Activated CD8-positive, alpha-beta memory T cell treated with anti-CD3 and anti-CD28 coated beads, Interleukin-2, amount 10 ng/mL, durations not matched to agents 7 days and 5 days (primary cell): ENCODE measurements around the gene TRAK2. TPM values are rescaled to one million over a fixed set of nuclear protein-coding genes. Genes with fewer than 3 reads are reported as not detected.

Experiments used
- ATAC-seq: fragments of 150-1000 bp; cut with Tn5 transposase; one replicate; pipeline ENCODE4 v1.10.0; 2021; ENCODE audit warnings: moderate library complexity
- CTCF ChIA-PET: fragments of 350-600 bp; sonication (Branson Sonifier 250); formaldehyde crosslinking; loops from one replicate; lab custom pipeline; 2021; ENCODE audit warnings: antibody characterized with exemption; lab: Charles Lee
- DNase-seq: peaks from one replicate; pipeline ENCODE4 v3.0.0-alpha.2; 2020
- H3K27ac Mint-ChIP-seq: one replicate; pipeline ENCODE4 v1.8.0; 2021; ENCODE audit warnings: mild to moderate bottlenecking, mixed read lengths
- H3K27me3 Mint-ChIP-seq: one replicate; pipeline ENCODE4 v1.8.0; 2021; ENCODE audit warnings: mixed read lengths
- H3K36me3 Mint-ChIP-seq: one replicate; pipeline ENCODE4 v1.8.0; 2021; ENCODE audit warnings: mild to moderate bottlenecking, mixed read lengths
- H3K4me1 Mint-ChIP-seq: one replicate; pipeline ENCODE4 v1.8.0; 2021; ENCODE audit warnings: mixed read lengths
- H3K4me3 Mint-ChIP-seq: one replicate; pipeline ENCODE4 v1.8.0; 2021; ENCODE audit warnings: mild to moderate bottlenecking, moderate library complexity, mixed read lengths
- H3K9me3 Mint-ChIP-seq: one replicate; pipeline ENCODE4 v1.8.0; 2022; ENCODE audit warnings: low read depth, mixed read lengths
- total RNA-seq, 2 experiments: library from RNA; stranded (reverse); gene quantifications; one replicate each; pipeline ENCODE4 v1.2.3, GENCODE V29; 2021

Gene TRAK2
- total RNA-seq, 2 experiments from 2014 or later = 39.8 to 42.7 TPM

DNA sequence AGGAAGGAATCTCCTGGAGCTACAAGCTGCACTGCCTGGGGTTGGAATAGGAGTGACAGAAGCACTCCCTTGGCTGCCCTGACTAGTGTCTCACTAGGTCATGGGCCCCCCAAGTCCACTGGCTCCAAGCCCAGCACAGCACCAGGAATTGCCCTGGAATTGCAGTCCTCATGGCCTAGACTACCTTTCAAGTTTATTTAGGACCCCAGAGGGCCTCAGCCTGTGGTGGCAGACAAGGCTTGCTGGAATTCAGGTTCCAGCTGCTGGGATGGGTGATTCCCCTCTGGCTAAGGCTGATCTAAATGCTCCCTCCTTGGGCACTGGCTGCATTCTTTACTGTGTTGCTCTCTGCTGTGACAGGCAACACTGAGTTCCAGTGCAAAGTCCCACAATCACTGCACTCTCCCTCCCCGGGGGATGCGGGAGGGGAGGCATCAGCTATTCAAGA, 14.3 kb upstream of the TRAK2 start:
- ATAC-seq (no peak), DNase-seq (no peak)
- Mint-ChIP-seq H3K4me3 (no peak overlapping the region), H3K4me1 (peaks cover 4% of the 10 kb centered on the region), H3K9me3 (no peaks in the 10 kb centered on the region), H3K36me3 (peaks cover 36% of the 10 kb centered on the region), H3K27ac (no peak overlapping the region), H3K27me3 (no peaks in the 10 kb centered on the region)
- CTCF ChIA-PET = no interaction called here

- DNase-seq = no peak
- CTCF ChIA-PET = interaction anchor here (0.6 kb wide), 1 partner anchor 1751 kb away, joined by 4 read pairs; no protein-coding TSS in a partner anchor
- Mint-ChIP-seq H3K4me3 (no peak overlapping the region), H3K27ac (no peak overlapping the region), H3K36me3 (peaks cover 38% of the 10 kb centered on the region), H3K27me3 (no peaks in the 10 kb centered on the region), H3K9me3 (no peaks in the 10 kb centered on the region), H3K4me1 (peaks cover 4% of the 10 kb centered on the region)
- no peak for ATAC-seq
Observed at GRCh38 chr2:201464547-201464946, 13.3 kb upstream of the TRAK2 start.

- CTCF ChIA-PET = no interaction called here
- no peaks in the 10 kb centered on the region for H3K27me3 Mint-ChIP-seq
- H3K4me1 Mint-ChIP-seq = no peaks in the 10 kb centered on the region
- no peaks in the 10 kb centered on the region for H3K9me3 Mint-ChIP-seq
- ATAC-seq (no peak), DNase-seq (no peak)
- H3K27ac Mint-ChIP-seq = no peak overlapping the region
- no peak overlapping the region for H3K4me3 Mint-ChIP-seq
- H3K36me3 Mint-ChIP-seq = peaks cover 37% of the 10 kb centered on the region
Observed at GRCh38 chr2:201460532-201460931, 9.3 kb upstream of the TRAK2 start.

- H3K9me3 Mint-ChIP-seq = no peaks in the 10 kb centered on the region
- CTCF ChIA-PET = no interaction called here
Observed at GRCh38 chr2:201458381-201458780, 7.1 kb upstream of the TRAK2 start.

GRCh38 chr2:201452922-201453643, 1.8 kb upstream of the TRAK2 start:
- no peaks in the 10 kb centered on the region for H3K9me3 Mint-ChIP-seq
- CTCF ChIA-PET = interaction anchor here (0.6 to 2.8 kb wide), 7 partner anchors 13 to 307 kb away, joined by 3 to 12 read pairs (median 4); no protein-coding TSS in a partner anchor
- DNase-seq (no peak), ATAC-seq (no peak)
- H3K4me3 Mint-ChIP-seq = no peak overlapping the region
- H3K27ac Mint-ChIP-seq = no peak overlapping the region
- H3K4me1 Mint-ChIP-seq = peaks cover 32% of the 10 kb centered on the region
- peaks cover 15% of the 10 kb centered on the region for H3K36me3 Mint-ChIP-seq
- H3K27me3 Mint-ChIP-seq = no peaks in the 10 kb centered on the region

More at GRCh38 chr2:201458381-201458780, 7.1 kb upstream of the TRAK2 start:
- Mint-ChIP-seq H3K4me3 (no peak overlapping the region), H3K27ac (no peak overlapping the region), H3K36me3 (peaks cover 27% of the 10 kb centered on the region), H3K27me3 (no peaks in the 10 kb centered on the region), H3K4me1 (no peaks in the 10 kb centered on the region)
- no peak for DNase-seq
- no peak for ATAC-seq

- Mint-ChIP-seq H3K27ac (peak overlapping the region; percentile 75), H3K4me1 (peaks cover 40% of the 10 kb centered on the region), H3K27me3 (no peaks in the 10 kb centered on the region), H3K36me3 (peaks cover 15% of the 10 kb centered on the region), H3K9me3 (no peaks in the 10 kb centered on the region), H3K4me3 (peak overlapping the region; percentile 99)
- CTCF ChIA-PET = interaction anchor here (0.6 to 2.8 kb wide), 11 partner anchors 13 to 1119 kb away, joined by 3 to 12 read pairs (median 3); no protein-coding TSS in a partner anchor
- DNase-seq = no peak
- no peak for ATAC-seq
Observed at GRCh38 chr2:201452058-201452921, 1.0 kb upstream of the TRAK2 start.

GRCh38 chr2:201450954-201451291, 335 bp downstream of the TRAK2 start:
- CTCF ChIA-PET = interaction anchor here (0.7 to 2.8 kb wide), 10 partner anchors 13 to 218 kb away, joined by 3 to 12 read pairs (median 3); no protein-coding TSS in a partner anchor
- peaks cover 54% of the 10 kb centered on the region for H3K4me1 Mint-ChIP-seq
- peaks cover 22% of the 10 kb centered on the region for H3K36me3 Mint-ChIP-seq
- peak overlapping the region; percentile 98 for H3K27ac Mint-ChIP-seq
- ATAC-seq (no peak), DNase-seq (no peak)
- no peaks in the 10 kb centered on the region for H3K27me3 Mint-ChIP-seq
- H3K9me3 Mint-ChIP-seq = no peaks in the 10 kb centered on the region
- H3K4me3 Mint-ChIP-seq = peak overlapping the region; percentile 99

DNA sequence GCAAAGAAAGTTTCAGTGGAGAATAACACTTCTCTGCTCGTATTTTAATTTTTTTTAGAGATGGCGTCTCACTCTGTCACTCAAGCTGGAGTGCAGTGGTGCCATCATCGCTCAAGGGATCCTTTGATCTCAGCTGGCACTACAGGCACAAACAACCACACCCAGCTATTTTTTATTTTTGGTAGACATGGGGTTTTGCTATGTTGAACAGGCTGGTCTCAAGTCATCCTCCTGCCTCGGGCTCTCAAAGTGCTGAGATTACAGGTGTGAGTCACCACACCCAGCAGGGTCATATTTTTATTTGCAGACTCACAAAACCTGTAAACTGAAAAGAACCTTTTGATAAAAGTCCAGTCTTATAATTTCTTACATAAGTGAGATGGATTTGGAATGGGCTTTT, 2.6 kb downstream of the TRAK2 start:
- peak overlapping the region; percentile 49 for H3K4me3 Mint-ChIP-seq

GRCh38 chr2:201448061-201448460, 3.2 kb downstream of the TRAK2 start:
- CTCF ChIA-PET = interaction anchor here (1.1 kb wide), 1 partner anchor 15 kb away, joined by 3 read pairs; no protein-coding TSS in a partner anchor
- ATAC-seq (no peak), DNase-seq (no peak)
- Mint-ChIP-seq H3K27ac (peak overlapping the region; percentile 90), H3K4me3 (peak overlapping the region; percentile 75), H3K27me3 (no peaks in the 10 kb centered on the region), H3K36me3 (peaks cover 24% of the 10 kb centered on the region), H3K4me1 (peaks cover 62% of the 10 kb centered on the region), H3K9me3 (no peaks in the 10 kb centered on the region)

More for the DNA sequence above, 2.6 kb downstream of the TRAK2 start:
- DNase-seq (peak; percentile 43), ATAC-seq (no peak)
- Mint-ChIP-seq H3K27me3 (no peaks in the 10 kb centered on the region), H3K9me3 (no peaks in the 10 kb centered on the region), H3K4me1 (peaks cover 63% of the 10 kb centered on the region), H3K27ac (peak overlapping the region; percentile 90), H3K36me3 (peaks cover 24% of the 10 kb centered on the region)
- CTCF ChIA-PET = interaction anchor here (1.1 kb wide), 1 partner anchor 16 kb away, joined by 3 read pairs; no protein-coding TSS in a partner anchor

- Mint-ChIP-seq H3K27me3 (no peaks in the 10 kb centered on the region), H3K9me3 (no peaks in the 10 kb centered on the region), H3K4me1 (peaks cover 58% of the 10 kb centered on the region), H3K36me3 (peaks cover 24% of the 10 kb centered on the region), H3K4me3 (peak overlapping the region; percentile 75), H3K27ac (peak overlapping the region; percentile 90)
- DNase-seq = no peak
- CTCF ChIA-PET = interaction anchor here (1.0 to 1.3 kb wide), 3 partner anchors 14 to 214 kb away, joined by 3 to 4 read pairs (median 3); no protein-coding TSS in a partner anchor
- ATAC-seq = no peak
Observed at GRCh38 chr2:201447086-201447485, 4.2 kb downstream of the TRAK2 start.

DNA sequence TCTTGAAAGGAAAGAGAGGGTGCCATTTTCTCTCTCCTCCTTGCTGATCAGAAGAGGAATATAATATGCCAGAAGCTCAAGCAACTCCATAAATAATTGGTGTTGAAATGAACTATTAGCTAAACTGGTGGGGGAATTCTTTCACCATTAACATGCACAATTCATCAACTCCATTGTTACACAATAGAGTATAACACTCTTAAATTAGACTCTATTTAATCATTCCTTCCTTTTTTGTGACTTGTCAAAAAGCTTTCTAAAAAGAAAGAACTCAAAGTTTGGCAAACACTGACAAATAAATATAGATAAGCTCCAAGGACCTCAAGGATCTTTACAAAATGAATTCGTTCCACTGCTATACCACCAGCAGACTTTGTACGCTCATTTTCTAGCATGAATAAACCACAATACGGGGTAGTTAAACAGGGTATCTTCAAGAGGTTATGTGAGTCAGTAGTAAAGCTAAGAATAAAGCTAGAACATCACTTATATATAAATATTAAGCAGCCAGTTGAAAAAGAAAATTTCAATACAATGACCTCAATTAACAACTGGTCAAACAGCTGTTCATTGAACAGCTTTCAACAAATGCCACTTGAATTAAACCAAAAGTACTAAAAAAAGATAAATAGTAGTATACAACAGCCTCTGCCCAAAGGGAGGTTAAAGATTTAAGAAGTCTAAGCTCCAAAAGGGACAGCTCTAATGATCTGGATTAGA, 6.4 kb downstream of the TRAK2 start:
- peaks cover 28% of the 10 kb centered on the region for H3K36me3 Mint-ChIP-seq
- H3K27me3 Mint-ChIP-seq = no peaks in the 10 kb centered on the region
- H3K27ac Mint-ChIP-seq = no peak overlapping the region
- no peaks in the 10 kb centered on the region for H3K9me3 Mint-ChIP-seq
- H3K4me1 Mint-ChIP-seq = peaks cover 52% of the 10 kb centered on the region
- no peak overlapping the region for H3K4me3 Mint-ChIP-seq
- no peak for DNase-seq
- no peak for ATAC-seq
- CTCF ChIA-PET = interaction anchor here (1.1 kb wide), 2 partner anchors 185 to 731 kb away, joined by 3 to 4 read pairs; partner anchors contain the start of gene CASP8

- CTCF ChIA-PET = interaction anchor here (0.8 to 1.9 kb wide), 2 partner anchors 10 to 61 kb away, joined by 3 to 4 read pairs; no protein-coding TSS in a partner anchor
- Mint-ChIP-seq H3K9me3 (no peaks in the 10 kb centered on the region), H3K36me3 (peaks cover 26% of the 10 kb centered on the region), H3K4me1 (peaks cover 17% of the 10 kb centered on the region), H3K4me3 (no peak overlapping the region), H3K27ac (no peak overlapping the region), H3K27me3 (no peaks in the 10 kb centered on the region)
- ATAC-seq (no peak), DNase-seq (no peak)
Observed at GRCh38 chr2:201441409-201441808, 9.8 kb downstream of the TRAK2 start.
